Measurements from ENCODE around the gene P2RX7. TPM values are rescaled to one million over a fixed set of nuclear protein-coding genes. Genes with fewer than 3 reads are reported as not detected.

Gene P2RX7
- total RNA-seq, 1 experiment from 2014 or later = 0.23 TPM

GRCh38 chr12:121230538-121230907 lies 97.8 kb downstream of the P2RX7 start:
- no TSS peak for BruUV-seq (replicated peaks)
- Histone ChIP-seq H3K36me3 (ENCODE audit: control insufficient read depth, insufficient read depth, low read length) (no peaks in the 10 kb centered on the region), H3K27me3 (ENCODE audit: control insufficient read depth, insufficient read depth, low read length) (no peaks in the 10 kb centered on the region), H3K4me1 (ENCODE audit: control insufficient read depth, insufficient read depth, low read length) (no peaks in the 10 kb centered on the region), H3K9me3 (ENCODE audit: control insufficient read depth, insufficient read depth, low read depth, low read length) (no peaks in the 10 kb centered on the region), H3K4me3 (ENCODE audit: low read depth in 2 of 2, low read length in 2 of 2) (no peak overlapping the region), H3K27ac (ENCODE audit: low read length) (no peak overlapping the region)
- DNase-seq (ENCODE audit: low read depth, low spot score) (no peak), ATAC-seq (peak; percentile 47)
- intact Hi-C loops (cut with micrococcal nuclease; ENCODE audit: unreplicated experiment) (loop anchor here (1.0 kb wide), 1 partner anchor 170 kb away; no protein-coding TSS in a partner anchor), in situ Hi-C loops (cut with HindIII; ENCODE audit: low pct_unique_long_range_greater_than_20kb, low sequenced_read_pairs) (no loop called here)
- POLR2A ChIA-PET = no interaction called here
- CTCF ChIA-PET = no interaction called here
- TF ChIP-seq, protein P1, sequence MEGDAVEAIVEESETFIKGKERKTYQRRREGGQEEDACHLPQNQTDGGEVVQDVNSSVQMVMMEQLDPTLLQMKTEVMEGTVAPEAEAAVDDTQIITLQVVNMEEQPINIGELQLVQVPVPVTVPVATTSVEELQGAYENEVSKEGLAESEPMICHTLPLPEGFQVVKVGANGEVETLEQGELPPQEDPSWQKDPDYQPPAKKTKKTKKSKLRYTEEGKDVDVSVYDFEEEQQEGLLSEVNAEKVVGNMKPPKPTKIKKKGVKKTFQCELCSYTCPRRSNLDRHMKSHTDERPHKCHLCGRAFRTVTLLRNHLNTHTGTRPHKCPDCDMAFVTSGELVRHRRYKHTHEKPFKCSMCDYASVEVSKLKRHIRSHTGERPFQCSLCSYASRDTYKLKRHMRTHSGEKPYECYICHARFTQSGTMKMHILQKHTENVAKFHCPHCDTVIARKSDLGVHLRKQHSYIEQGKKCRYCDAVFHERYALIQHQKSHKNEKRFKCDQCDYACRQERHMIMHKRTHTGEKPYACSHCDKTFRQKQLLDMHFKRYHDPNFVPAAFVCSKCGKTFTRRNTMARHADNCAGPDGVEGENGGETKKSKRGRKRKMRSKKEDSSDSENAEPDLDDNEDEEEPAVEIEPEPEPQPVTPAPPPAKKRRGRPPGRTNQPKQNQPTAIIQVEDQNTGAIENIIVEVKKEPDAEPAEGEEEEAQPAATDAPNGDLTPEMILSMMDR (IDR thresholded peaks at IDR 0.05) = 0 out of 2 replicates have a peak, but pooled peaks have one; percentile 29
- TF ChIP-seq POLR2AphosphoS5 (IDR thresholded peaks at IDR 0.05; ENCODE audit: low read depth, low read length) = no peak

DNA sequence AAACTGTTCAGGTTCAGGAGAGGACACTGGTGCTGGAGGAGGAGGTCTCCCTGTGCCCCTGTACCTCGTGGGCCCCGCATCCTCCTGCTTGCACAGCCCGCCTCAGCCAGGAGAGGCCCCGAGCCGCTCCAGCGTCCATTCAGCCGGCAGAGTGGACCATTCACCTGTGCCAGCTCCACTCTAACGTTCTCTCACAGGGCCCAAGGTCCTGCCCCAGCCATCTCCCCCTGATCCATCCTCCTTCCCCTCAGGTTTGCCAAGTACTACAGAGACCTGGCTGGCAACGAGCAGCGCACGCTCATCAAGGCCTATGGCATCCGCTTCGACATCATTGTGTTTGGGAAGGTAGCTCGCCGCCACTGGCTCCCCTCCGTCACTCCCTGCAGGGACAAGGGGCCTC lies 99.5 kb downstream of the P2RX7 start:
- DNase-seq (ENCODE audit: low read depth, low spot score) = no peak
- Histone ChIP-seq H3K36me3 (ENCODE audit: control insufficient read depth, insufficient read depth, low read length) (no peaks in the 10 kb centered on the region), H3K9me3 (ENCODE audit: control insufficient read depth, insufficient read depth, low read depth, low read length) (no peaks in the 10 kb centered on the region), H3K27me3 (ENCODE audit: control insufficient read depth, insufficient read depth, low read length) (no peaks in the 10 kb centered on the region), H3K4me3 (ENCODE audit: low read depth in 2 of 2, low read length in 2 of 2) (no peak overlapping the region), H3K27ac (ENCODE audit: low read length) (no peak overlapping the region), H3K4me1 (ENCODE audit: control insufficient read depth, insufficient read depth, low read length) (no peaks in the 10 kb centered on the region)
- no TSS peak for BruUV-seq (replicated peaks)
- in situ Hi-C loops (cut with HindIII; ENCODE audit: low pct_unique_long_range_greater_than_20kb, low sequenced_read_pairs) (no loop called here), intact Hi-C loops (cut with micrococcal nuclease; ENCODE audit: unreplicated experiment) (no loop called here)
- CTCF ChIA-PET = no interaction called here
- TF ChIP-seq, protein P1 (IDR thresholded peaks at IDR 0.05) = no peak
- no peak for TF ChIP-seq SIN3A (IDR thresholded peaks at IDR 0.05; ENCODE audit: borderline replicate concordance, insufficient read depth, low read depth, low read length)
- TF ChIP-seq REST (IDR thresholded peaks at IDR 0.05; ENCODE audit: insufficient read depth in 1 of 2, low read depth in 2 of 2, low read length in 1 of 2) = no peak
- TF ChIP-seq POLR2AphosphoS5 (IDR thresholded peaks at IDR 0.05; ENCODE audit: low read depth, low read length) = peak; percentile 51; the same call in 1 of the 2 replicates
- TF ChIP-seq TCF7L2 (IDR thresholded peaks at IDR 0.05; ENCODE audit: low read depth, low read length) = no peak
- POLR2A ChIA-PET = no interaction called here
- ATAC-seq = 0 out of 2 replicates have a peak, but pooled peaks have one; percentile 8

All from Panc1 (cell line).